Endothelial cell of hepatic sinusoid (primary cell): Measurements from ENCODE around the gene NEU4.

ENCODE experiments used
- in situ Hi-C: cut with HindIII; loops from 2 replicates; pipeline ENCODE4 v1.10.0; 2017; ENCODE audit warnings: low sequenced_read_pairs

Gene NEU4

DNA sequence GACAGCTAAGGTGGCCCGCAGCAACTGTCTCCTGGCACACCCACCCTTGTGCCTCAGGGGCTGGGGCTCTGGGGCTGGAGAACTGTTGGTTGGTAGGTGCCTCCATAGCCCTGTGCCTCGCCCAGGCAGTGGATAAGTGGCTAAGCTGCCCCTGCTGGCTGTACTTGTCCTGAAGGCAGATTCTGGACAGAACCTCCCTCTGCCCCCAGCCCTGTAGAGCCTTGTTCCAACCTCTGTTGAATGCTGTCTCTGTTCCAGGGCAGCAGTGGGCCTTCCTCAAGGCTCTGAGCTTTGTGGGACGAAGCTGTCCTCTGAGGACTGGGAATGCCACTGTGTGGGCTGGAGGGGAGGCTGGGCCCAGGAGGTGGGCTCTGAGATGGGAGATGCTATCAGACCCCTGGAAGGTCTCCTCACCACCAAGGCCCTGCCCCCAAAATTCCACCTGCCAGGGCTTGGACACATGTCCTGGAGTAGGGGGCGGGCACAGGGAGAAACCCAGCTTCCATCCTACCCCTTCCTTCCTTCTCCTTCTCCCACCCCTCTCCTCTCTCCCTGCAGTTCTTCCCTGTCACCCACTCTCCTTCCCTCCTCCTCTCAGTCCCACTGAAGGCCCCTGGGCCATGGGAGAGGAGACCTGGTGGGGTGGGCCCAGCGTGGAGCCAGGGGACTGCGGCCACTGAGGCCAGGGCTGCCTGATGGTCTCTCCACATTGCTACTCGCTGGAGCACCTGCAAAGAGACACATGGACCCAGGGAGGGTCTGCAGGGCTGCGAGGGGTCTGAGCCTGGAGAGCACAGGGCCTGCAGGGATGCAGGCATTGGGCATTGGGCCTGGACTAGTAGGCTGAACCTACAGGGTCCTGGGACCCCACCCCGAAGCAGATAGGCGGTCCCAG, 51.4 kb downstream of the NEU4 start:
- in situ Hi-C loops, result no loop called here

DNA sequence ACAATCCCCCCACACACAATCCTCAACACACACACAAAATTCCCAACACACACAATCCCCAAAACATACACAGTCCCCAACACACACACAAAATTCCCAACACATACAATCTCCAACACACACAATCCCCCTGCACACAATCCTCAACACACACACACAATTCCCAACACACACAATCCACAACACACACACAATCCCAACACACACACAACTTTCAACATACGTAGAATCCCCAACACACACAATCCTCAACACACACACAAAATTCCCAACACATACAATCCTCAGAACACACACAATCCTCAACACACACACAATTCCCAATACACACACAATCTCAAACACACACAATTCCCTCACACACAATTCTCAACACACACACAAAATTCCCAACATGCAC, 52.3 kb downstream of the NEU4 start:
- in situ Hi-C loops, result no loop called here

DNA sequence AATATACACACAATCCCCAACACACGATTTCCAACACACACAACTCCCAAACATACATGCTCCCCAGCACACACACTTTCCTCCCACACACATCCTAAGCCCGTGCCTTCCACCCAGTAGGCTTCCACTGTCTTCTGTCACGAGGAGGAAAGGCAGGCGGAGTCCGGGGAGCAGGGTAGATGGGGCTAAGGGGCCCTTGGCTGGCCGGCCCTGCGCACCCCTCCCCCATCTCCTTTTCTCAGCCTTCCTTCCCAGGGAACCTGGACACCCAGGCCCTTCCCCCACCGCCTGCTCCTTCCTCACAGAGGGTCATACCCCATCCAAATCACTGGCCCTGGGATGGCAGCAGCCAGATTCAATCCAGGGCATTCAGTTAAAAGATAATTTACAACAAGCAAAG, 53.1 kb downstream of the NEU4 start:
- in situ Hi-C loops, result no loop called here

DNA sequence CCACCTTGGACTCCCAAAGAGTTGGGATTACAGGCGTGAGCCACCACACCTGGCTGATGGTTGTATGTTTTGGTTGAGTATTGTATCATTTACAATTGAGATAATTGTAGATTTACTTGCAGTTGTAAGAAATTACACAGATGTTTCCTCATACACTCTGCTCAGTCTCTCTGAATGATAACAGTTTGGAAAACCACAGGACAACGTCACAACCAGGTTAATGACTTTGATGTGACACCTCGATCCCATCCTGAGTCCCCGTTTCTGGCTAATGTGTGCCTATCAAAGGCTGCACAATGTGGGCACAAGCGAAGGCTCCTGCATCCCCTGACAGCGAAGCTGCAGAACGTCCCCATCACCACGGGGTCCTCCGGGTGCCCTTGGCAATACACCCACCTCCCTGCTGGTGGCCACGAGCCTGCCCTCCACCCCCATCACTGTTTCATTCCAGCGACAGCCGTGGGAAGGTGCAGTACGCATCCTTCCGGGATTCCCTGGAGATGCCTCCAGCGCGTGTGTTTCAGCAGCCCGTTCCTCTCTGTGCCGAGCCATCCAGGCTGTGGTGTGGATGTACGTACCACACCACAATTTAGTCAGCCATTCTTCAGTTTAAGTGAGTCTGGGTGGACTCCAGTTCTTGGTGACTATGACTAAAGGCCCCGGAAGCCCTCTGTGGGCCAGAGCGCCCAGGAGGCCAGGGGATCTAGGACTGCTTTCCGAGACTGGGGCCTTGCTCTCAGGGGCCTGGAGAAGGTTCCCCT, 54.0 kb downstream of the NEU4 start:
- in situ Hi-C loops, result no loop called here

DNA sequence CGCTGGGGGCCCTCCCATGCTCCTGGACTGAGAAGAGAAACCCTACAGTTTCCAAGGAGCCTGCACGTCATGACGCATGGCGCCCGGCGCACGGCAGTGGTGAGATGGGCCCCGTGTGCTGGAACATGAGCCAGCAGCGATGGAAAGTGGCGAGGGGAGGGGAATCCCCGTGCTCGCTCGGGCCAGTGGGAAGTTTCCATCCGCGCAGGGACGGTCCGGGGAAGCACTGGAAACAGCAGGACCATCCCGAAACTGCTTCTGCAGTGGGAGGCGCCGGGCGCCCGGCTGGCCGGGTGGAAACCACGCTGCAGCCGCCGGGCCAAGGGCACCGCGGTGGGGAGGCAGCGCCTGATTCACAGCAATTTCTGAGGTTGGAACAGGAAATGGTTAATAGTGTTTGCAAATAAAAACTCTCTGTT, 54.6 kb downstream of the NEU4 start:
- in situ Hi-C loops, result no loop called here

DNA sequence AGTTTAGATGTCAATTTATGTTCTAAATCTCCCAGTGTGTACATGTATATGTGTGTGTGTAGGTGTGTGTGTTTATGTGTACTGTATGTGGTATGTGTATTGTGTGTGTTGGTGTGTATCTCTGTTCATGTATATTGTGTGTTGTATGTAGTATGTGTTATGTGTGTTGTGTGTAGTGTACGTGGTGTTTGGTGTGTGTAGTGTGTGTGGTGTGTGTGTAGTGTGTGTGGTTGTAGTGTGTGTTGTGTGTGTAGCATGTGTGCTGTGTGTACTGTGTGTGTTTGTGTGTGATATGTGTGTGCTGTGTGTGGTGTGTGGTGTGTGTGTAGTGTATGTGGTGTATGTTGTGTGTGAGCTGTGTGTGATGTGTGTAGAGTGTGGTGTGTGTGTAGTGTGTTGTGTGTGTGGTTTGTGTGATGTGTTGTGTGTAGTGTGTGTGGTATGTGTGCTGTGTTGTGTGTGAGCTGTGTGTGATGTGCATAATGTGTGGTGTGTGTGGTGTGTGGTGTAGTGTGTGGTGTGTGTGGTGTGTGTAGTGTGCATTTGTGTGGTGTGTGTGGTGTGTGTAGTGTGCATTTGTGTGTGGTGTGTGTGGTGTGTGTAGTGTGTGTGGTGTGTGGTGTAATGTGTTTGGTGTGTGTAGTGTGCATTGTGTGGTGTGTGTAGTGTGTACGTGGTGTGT, 55.3 kb downstream of the NEU4 start:
- in situ Hi-C loops, result no loop called here

DNA sequence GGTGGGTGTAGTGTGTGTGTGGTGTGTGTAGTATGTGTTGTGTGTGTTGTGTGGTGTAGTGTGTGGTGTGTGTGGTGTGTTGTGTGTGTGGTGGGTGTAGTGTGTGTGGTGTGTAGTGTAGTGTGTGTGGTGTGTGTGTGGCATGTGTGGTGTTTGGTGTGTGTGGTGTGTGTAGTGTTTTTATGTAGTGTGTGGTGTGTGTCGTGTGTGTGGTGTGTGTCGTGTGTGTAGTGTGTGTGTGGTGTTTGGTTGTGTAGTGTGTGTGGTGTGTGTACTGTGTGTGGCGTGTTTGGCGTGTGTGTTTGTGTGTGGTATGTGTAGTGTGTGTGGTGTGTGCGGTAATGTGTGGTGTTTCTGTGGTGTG, 55.8 kb downstream of the NEU4 start:
- in situ Hi-C loops, result no loop called here

DNA sequence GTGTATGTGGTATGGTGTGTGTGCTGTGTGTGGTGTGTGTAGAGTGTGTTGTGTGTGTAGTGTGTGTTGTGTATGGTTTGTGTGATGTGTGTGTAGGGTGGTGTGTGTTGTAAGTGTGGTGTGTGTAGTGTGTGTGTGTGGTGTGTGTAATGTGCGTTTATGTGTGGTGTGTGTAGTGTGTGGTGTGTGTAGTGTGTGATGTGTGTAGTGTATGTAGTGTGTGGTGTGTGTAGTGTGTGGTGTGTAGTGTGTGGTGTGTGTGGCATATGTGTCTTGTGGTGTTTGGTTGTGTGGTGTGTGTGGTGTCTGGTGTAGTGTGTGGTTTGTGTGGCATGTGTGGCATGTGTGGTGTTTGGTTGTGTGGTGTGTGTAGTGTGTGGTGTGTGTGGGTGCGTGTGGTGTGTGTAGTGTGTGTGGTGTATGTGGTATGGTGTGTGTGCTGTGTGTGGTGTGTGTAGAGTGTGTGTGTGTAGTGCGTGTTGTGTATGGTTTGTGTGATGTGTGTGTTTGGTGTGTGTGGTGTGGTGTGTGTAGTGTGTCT, 56.5 kb downstream of the NEU4 start:
- in situ Hi-C loops, result no loop called here

DNA sequence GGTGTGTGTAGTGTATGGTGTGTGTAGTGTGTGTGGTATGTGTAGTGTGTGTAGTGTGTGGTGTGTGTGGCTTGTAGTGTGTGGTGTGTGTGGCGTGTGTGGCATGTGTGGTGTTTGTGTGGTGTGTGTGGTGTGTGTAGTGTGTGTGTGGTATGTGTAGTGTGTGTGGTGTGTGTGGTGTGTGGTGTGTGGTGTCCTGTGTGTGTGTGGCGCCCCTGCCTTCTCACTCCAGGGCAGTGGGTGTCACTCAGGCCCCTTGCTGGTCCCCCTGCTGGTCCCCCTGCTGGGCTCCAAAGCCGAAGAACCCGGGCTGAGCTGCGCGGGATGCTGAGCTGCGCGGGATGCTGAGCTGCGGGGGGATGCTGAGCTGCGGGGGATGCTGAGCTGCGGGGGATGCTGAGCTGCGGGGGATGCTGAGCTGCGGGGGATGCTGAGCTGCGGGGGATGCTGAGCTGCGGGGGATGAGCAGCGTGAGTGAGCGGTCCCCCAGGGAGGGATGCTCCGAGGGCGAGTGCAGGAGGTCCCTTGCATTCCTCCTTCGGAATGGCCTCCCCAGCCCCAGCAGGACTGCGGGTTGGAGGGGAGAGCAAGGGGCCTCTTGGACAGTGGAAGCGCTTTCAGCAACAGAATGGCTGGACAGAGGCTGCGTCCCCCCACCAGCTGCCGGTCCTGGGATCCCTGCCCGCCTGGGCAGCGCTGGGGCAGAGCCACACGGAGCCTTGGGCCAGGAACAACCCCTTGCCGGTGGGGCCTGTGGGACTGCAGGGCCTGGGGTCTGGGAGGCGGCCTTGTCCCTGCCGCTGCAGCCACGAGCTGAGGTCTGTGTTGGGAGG, 57.2 kb downstream of the NEU4 start:
- in situ Hi-C loops, result no loop called here
